Esophagus (tissue), 2 donors: ENCODE measurements around the gene DDIT3. TPM values are rescaled to one million over a fixed set of nuclear protein-coding genes. Genes with fewer than 3 reads are reported as not detected.
"Not testable (repeated sequence)": the region's sequence is repeated elsewhere in the genome, so short reads cannot be mapped to it uniquely, and the experiment has no call there.

Experiments used
- H3K27ac ChIP-seq, 2 donors: one replicate each; pipeline ENCODE4 v1.5.1; 2013; ENCODE audit warnings: low read depth in 2 of 2, mild to moderate bottlenecking in 2 of 2, inconsistent platforms in 1 of 2, low read length in 1 of 2, moderate library complexity in 1 of 2
- H3K27me3 ChIP-seq, 2 donors: one replicate each; pipeline ENCODE4 v1.6.1; 2013; ENCODE audit warnings: low read length in 2 of 2, control low read depth in 1 of 2, mild to moderate bottlenecking in 1 of 2; ENCODE audit not compliant: insufficient read depth in 2 of 2, control insufficient read depth in 1 of 2
- H3K36me3 ChIP-seq, 2 donors: one replicate each; pipeline ENCODE4 v1.6.1; 2013; ENCODE audit warnings: low read length in 1 of 2; ENCODE audit not compliant: control insufficient read depth in 2 of 2, insufficient read depth in 2 of 2
- H3K4me1 ChIP-seq, 2 donors: one replicate each; pipeline ENCODE4 v1.6.1; 2013; ENCODE audit warnings: low read length in 1 of 2; ENCODE audit not compliant: control insufficient read depth in 2 of 2, insufficient read depth in 2 of 2
- H3K4me3 ChIP-seq, 2 donors: one replicate each; pipeline ENCODE4 v1.5.1; 2013; ENCODE audit warnings: low read length in 2 of 2, mild to moderate bottlenecking in 2 of 2, low read depth in 1 of 2, moderate library complexity in 1 of 2
- H3K9me3 ChIP-seq, 2 donors: one replicate each; pipeline ENCODE4 v1.6.1; 2013; ENCODE audit warnings: mild to moderate bottlenecking in 2 of 2, low read depth in 1 of 2, low read length in 1 of 2, moderate library complexity in 1 of 2; ENCODE audit not compliant: control insufficient read depth in 2 of 2, insufficient read depth in 1 of 2
- WGBS, 2 donors: extraction: QIAGEN DNeasy Blood & Tissue Kit; methylation state at CpG; one replicate each; pipeline ENCODE4 v1.1.7; 2013; 5-methylcytosine and 5-hydroxymethylcytosine counted together
- polyA plus RNA-seq, 2 donors: library from polyadenylated mRNA; stranded (reverse); fragments of 200-250 nt; gene quantifications; one replicate each; pipeline ENCODE4 v1.2.3, GENCODE V29; 2013
- donor health status: healthy with polysubstance abuse.
- donor health status: Bipolar disorder and iron deficiency.

Gene DDIT3
- polyA plus RNA-seq, 2 donors, result 19.8 to 30.7 TPM

GRCh38 chr12:57502311-57502969 is 17.9 kb downstream of the DDIT3 start:
- WGBS, 2 donors, result 97 to 98% methylated on average over 22 of the region's 22 CpGs
- not testable (repeated sequence) for H3K4me1 ChIP-seq, H3K27me3 ChIP-seq, H3K9me3 ChIP-seq, H3K27ac ChIP-seq, H3K4me3 ChIP-seq
- H3K36me3 ChIP-seq, result peaks cover 23 to 37% of the 10 kb centered on the region in 2 donors

- Histone ChIP-seq H3K4me1 (no peaks in the 10 kb centered on the region), H3K4me3 (no peak overlapping the region), H3K9me3 (no peaks in the 10 kb centered on the region), H3K36me3 (peaks cover 25 to 28% of the 10 kb centered on the region in 2 donors), H3K27ac (no peak overlapping the region), H3K27me3 (no peaks in the 10 kb centered on the region)
- 97% methylated on average over 11 of the region's 11 CpGs for WGBS, 2 donors
Measured at GRCh38 chr12:57500213-57500612, 20.1 kb downstream of the DDIT3 start.

- no peaks in the 10 kb centered on the region for H3K9me3 ChIP-seq
- H3K4me3 ChIP-seq, result no peak overlapping the region
- H3K27me3 ChIP-seq, result no peaks in the 10 kb centered on the region
- peaks cover 18 to 28% of the 10 kb centered on the region in 2 donors for H3K36me3 ChIP-seq
- no peak overlapping the region for H3K27ac ChIP-seq
- 95 to 97% methylated on average over 4 of the region's 4 CpGs for WGBS, 2 donors
- no peaks in the 10 kb centered on the region for H3K4me1 ChIP-seq
Measured at GRCh38 chr12:57498571-57498970, 21.7 kb downstream of the DDIT3 start.

GRCh38 chr12:57498132-57498502 is 22.2 kb downstream of the DDIT3 start:
- H3K9me3 ChIP-seq, result no peaks in the 10 kb centered on the region
- H3K27me3 ChIP-seq, result no peaks in the 10 kb centered on the region
- H3K4me3 ChIP-seq, result no peak overlapping the region
- H3K36me3 ChIP-seq, result peaks cover 18 to 25% of the 10 kb centered on the region in 2 donors
- H3K27ac ChIP-seq, result no peak overlapping the region
- H3K4me1 ChIP-seq, result no peaks in the 10 kb centered on the region
- 82 to 84% methylated on average over 9 of the region's 9 CpGs for WGBS, 2 donors

GRCh38 chr12:57497223-57498131 is 22.8 kb downstream of the DDIT3 start:
- Histone ChIP-seq H3K4me1 (no peaks in the 10 kb centered on the region), H3K36me3 (peaks cover 18 to 24% of the 10 kb centered on the region in 2 donors), H3K9me3 (no peaks in the 10 kb centered on the region), H3K27ac (no peak overlapping the region), H3K27me3 (no peaks in the 10 kb centered on the region), H3K4me3 (no peak overlapping the region)
- 92 to 94% methylated on average over 12 of the region's 12 CpGs for WGBS, 2 donors

GRCh38 chr12:57496822-57497221 is 23.5 kb downstream of the DDIT3 start:
- H3K4me3 ChIP-seq, result no peak overlapping the region
- no peak overlapping the region for H3K27ac ChIP-seq
- H3K9me3 ChIP-seq, result no peaks in the 10 kb centered on the region
- H3K36me3 ChIP-seq, result peaks cover 15 to 24% of the 10 kb centered on the region in 2 donors
- no peaks in the 10 kb centered on the region for H3K27me3 ChIP-seq
- no peaks in the 10 kb centered on the region for H3K4me1 ChIP-seq

GRCh38 chr12:57495051-57495701 is 25.1 kb downstream of the DDIT3 start:
- not testable (repeated sequence) for H3K9me3 ChIP-seq, H3K27me3 ChIP-seq, H3K4me3 ChIP-seq, H3K4me1 ChIP-seq, H3K27ac ChIP-seq
- peaks cover 15 to 19% of the 10 kb centered on the region in 2 donors for H3K36me3 ChIP-seq
- 95% methylated on average over 38 to 45 of the region's 48 CpGs for WGBS, 2 donors

GRCh38 chr12:57491393-57492280 is 28.7 kb downstream of the DDIT3 start:
- no peaks in the 10 kb centered on the region for H3K9me3 ChIP-seq
- WGBS, 2 donors, result 90% methylated on average over 15 of the region's 15 CpGs
- H3K4me3 ChIP-seq, result no peak overlapping the region
- H3K36me3 ChIP-seq, result peaks cover 5 to 13% of the 10 kb centered on the region in 2 donors
- no peak overlapping the region for H3K27ac ChIP-seq
- H3K4me1 ChIP-seq, result peaks cover 6 to 8% of the 10 kb centered on the region in 2 donors
- H3K27me3 ChIP-seq, result no peaks in the 10 kb centered on the region

GRCh38 chr12:57490126-57490525 is 30.2 kb downstream of the DDIT3 start:
- WGBS, 2 donors, result 94 to 100% methylated on average over 4 of the region's 4 CpGs
- no peaks in the 10 kb centered on the region for H3K27me3 ChIP-seq
- H3K4me3 ChIP-seq, result no peak overlapping the region
- H3K36me3 ChIP-seq, result peaks cover 5 to 13% of the 10 kb centered on the region in 2 donors
- H3K4me1 ChIP-seq, result peaks cover 6 to 8% of the 10 kb centered on the region in 2 donors
- no peaks in the 10 kb centered on the region for H3K9me3 ChIP-seq
- no peak overlapping the region for H3K27ac ChIP-seq
